GM18873 (cell line): ENCODE measurements around the gene HMX1.

Experiments used
- ATAC-seq: cut with Tn5 transposase; IDR thresholded peaks from one replicate; pipeline ENCODE4 v1.9.1; 2021; ENCODE audit warnings: mild to moderate bottlenecking, moderate library complexity, moderate number of reproducible peaks; ENCODE audit not compliant: unreplicated experiment, low FRiP score

HMX1 gene

DNA sequence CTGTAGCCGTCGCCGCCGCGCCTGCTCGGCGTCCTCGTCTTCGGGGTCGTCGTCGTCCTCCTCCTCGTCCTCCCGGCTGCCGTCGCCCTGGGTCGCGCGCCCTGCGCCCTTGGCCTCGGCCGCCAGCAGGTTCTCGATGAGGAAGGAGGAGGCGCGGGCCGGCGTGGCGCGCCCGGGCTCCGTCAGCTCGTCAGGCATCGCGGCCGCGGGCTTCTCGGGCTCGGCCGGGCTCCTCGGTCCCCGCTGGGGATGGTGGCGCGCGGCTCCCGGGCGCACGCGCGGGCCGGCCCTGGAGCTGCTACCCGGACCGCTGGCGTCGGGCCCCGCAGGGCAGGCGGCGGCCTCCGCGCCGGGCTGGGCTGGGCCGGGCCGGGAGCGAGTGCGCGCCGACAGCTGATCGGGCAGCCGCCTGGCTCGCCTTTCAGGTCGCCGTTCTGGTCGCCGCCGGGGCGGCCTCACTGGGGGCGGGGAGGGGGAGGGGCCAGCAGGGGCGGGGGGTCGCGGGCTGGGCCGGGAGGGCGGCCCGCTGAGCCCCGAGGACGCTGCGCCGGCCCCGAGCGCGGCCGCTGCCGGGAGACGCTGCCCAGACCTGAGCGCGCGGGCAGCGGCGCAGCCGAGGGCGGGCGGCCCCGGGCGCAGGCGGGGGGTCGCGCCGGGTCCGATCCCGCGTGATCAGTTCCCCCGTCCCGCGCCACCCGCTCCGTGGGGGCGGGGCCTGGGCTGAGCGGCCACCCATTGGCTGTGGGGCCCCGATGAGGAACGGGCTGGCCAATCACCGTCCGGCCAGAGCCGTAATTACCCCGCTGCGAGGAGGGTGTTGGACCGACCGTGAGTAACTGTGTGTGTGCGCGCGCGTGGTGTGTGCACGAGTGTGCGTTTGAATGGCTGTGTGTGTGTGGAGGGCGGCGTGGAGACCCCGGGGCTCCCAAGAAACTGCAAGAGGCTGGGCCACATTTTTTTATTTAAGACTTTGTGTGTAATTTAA lies at the start of gene HMX1:
Gene HMX1 (minus strand): TSS at position 423 of the 985 bp plus-strand sequence. CDS start 225 bp downstream, at position 198.
- no peak for ATAC-seq

GRCh38 chr4:8920969-8921368 lies 49.3 kb upstream of the HMX1 start:
- no peak for ATAC-seq

DNA sequence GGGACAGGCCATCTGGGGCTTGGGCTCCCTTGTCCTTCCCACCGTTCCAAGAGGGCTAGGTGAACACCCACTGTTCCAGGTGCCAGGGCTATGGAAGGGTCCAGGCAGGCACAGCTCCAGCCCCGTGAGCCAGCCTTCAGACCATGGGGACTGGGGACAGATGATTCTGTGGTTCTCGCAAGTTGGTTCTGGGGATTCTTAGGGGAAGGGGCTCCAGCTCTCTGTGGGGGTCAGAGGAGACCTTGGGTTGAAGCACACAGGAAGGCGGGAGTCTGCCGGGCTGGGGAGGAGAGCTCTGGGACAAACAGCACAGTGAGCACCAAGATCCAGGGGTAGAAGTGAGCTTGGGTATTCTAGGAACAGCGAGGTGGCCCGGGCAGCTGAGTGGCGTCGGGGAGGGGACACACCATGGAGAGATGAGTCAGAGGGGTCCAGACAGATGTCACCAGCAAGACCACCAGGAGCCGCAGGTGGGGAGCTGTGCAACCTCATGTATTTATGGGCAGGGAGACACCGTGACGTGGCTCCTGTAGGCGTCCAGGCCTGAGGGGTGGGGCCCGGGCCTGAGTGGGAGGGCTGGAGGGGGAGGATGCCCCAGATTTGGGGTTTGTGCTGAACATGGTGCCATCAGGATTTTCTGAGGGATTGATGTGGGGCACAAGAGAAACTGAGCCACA lies 48.8 kb upstream of the HMX1 start:
- ATAC-seq, result no peak

- no peak for ATAC-seq
Observed at GRCh38 chr4:8919651-8920288, 48.1 kb upstream of the HMX1 start.

DNA sequence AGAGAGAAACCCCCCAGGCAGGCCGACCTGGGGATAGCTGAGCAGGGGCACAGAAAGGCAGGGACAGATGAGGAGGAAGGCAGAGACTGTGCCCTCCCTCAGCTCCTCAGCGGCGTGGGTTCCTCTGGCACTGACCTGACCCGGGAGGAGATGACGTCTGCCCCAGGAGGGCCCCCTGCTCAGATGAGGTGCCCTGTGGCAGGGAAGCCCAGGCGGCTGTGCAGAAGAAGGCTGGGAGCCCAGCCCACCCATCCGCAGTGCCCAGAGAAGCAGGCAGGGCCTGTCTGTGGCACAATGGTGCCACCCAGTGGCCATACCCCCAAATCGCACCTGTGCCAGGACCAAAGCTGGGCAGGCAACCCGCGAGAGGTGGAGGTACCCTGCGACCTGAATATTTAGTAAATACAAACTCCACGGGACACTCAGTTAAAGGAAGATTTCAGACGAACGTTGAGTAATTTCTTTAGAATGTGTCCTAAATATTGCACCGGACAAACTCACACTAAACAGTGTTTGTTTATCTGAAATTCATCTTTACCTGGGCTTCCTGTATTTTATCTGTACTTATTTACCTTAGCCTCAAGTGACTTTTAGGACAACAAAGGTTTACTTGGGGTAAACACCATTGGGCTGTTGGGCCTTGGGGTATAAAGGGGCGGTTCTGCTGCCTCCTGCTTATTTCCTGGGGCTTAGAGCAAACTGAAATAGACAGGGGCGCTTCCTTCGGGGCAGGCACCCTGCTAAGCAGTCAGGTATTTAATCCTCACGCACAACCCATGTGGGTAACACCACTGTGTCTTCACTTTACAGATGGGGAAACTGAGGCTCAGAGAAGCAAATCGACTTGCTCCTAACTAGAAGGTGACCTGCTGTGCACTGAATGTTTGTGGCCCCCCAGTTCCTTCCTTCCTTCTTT lies 46.5 kb upstream of the HMX1 start:
- peak; percentile 58 for ATAC-seq

DNA sequence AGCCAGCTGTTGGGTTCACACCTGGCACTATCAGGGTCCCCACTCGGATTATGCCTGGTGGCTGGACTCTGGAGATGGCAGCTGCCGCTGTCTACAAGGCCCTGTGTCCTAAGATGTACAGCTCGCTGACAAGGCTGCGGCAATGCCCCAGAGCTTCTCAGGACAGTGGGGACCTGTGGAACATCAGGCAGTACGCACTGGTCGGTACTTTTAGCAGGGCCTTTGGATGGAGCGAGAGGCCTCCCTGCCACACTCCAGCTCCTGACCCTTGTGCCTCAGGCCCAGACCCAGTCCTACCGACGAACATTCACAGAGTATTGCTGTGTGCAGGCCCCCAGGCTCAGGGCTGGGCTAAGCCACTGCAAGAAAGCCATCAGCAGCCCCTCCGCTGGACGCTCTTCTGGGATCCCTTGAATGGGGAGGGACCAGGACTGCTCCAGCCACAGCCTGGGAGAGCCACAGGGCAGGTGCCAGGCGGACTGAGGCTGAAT lies 45.7 kb upstream of the HMX1 start:
- ATAC-seq, result no peak

DNA sequence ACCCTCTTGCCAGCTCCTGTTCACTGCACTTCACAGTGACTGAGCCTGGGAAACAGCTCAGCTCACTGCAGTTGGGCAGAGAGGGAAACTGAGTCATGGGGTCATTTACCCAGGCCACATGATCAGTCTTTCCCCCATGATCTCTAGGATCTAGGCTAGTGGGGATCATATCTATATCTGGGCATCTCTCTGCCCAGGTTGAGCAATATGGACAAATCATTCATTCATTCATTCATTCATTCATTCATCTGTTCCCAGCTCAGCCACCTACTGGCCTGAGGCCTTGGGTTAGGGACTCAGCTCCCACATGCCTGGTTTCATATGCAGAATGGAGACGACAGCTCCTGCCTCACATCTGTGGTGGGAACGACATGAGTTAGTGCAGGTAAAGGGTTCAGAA lies 45.3 kb upstream of the HMX1 start:
- no peak for ATAC-seq

DNA sequence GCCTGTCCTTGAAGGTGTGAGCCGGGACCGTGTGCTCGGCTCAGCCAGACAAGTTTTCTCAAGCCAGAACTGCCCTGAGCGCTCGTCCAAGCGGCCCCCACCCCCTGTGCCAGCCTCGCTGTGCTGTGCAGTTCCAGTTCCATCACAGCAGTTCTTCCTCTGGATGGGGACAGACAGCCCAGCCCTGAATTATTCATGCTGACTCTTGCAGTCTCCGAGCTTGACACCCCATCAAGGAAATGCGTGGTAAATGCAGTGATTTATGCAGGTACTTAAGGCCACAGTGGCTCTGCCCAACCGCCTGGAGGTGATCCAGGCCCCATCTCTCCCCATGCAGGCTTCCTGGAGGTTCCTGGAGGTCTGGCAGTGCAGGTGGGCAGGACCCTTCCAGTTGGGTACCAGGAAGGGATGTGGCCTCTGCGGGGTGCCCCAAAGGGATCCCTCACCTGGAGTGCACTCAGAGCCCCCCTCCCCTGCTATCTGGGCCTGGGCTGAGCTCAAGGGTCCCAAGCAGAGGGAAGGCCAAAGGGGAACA lies 44.8 kb upstream of the HMX1 start:
- no peak for ATAC-seq

- ATAC-seq, result no peak
Observed at GRCh38 chr4:8915201-8916200, 43.9 kb upstream of the HMX1 start.

DNA sequence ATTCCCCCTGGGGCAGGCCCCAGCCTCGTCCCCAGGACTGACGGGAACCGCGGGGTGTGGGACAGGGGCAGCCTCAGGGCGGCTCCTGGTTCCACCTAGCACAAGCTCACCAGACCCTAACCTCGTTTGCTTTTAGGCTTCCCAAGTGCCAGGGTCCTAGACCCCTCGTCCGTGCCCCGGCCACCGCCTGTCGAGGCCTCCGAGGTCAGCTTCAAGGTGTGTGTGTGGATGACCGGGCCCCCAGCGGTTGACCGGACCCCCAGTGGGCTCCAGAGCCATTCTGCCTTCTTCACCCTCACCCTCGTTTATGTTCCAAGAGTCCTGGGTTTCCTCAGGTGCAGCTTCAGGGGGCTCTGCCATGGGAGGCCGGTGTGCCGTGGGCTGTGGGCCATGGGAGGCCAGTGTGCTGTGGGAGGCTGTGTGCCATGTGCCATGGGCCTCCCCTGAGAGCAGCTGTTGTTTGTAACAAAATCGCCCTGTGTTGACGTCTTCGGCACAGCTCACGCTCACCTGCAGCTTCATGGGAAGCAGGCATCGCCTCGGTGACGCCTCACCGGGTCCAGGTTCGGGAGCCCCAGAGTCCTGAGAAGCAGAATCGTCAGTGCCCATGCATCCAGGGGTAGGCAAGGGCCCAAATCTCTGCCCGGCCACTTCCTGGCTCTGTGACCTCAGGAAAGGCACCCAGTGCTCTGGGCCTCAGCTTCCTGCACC lies 43.0 kb upstream of the HMX1 start:
- no peak for ATAC-seq

- ATAC-seq, result no peak
Observed at GRCh38 chr4:8913858-8914460, 42.3 kb upstream of the HMX1 start.

DNA sequence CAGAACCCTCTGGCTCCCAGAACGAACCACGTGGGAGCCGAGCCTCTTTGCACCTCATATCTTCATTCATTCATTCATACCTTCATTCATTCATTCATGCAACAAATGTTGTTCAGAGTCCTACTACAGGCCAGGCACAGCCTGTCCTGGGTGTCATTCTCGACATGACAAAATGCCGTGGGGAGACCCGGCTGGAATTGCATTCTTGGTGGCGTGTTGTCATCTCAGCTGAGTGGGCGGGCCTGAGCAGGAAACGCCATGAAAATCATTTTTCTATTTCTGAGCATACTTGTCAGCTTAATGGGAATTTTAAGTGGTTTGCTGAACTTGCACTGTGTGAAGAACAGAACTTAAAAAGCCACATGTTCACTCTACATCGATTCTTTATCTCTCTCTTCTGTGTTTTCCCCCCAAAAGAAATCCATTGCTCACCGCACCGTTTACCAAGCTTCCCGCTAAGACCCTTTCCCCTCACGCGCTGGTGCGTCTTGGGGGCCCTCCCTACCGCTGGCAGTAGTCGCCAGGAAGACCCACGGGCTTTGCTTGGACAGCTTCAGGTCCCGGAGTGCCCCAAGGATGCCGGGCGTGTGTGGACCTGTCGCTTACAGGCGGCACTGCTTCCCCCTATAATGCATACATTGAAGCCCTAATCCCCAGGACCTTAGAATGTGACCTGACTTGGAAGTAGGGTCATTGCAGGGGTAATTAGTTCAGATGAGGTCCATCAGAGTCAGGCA lies 41.6 kb upstream of the HMX1 start:
- ATAC-seq, result no peak

GRCh38 chr4:8912506-8912905 lies 40.9 kb upstream of the HMX1 start:
- no peak for ATAC-seq

- no peak for ATAC-seq
Observed at GRCh38 chr4:8912089-8912455, 40.4 kb upstream of the HMX1 start.

DNA sequence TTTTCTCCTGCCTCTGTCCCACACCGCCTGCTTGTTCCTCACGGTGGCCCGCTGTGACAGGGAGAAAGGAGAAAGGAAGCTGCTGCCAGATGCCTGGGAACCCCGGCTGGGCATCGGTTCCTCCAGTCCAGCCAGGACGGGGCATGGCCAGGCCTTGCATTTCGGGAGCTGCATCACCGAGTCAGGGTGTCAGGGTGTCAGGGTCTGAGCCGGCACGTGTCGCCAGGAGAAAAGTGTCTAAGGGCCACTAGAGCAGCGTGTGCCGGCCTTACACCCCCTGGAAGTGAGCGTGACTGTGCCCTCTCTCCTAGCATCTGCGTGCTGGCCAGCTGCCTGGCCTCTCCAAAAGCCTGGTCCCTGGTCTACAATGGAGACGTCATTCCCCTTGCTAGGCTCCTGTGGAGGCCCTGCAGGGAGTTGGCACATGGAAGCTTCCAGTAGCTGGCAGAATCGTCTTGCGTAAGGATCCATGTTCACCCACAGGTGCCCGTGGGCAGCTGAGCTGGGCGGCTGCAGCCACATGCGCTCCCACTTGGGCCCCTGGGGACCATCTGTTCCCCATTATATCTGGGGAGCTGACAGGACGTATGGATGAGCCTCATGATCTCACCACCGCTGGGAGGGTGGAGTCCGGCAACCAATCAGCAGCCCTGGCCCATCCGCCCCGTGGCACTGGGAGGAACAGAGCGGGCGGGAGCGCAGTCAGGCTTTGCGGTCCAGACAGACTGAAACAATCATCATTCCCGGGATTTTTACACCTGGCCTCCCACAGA lies 39.9 kb upstream of the HMX1 start:
- no peak for ATAC-seq

- no peak for ATAC-seq
Observed at GRCh38 chr4:8910822-8911315, 39.2 kb upstream of the HMX1 start.
